Astrocyte (in vitro differentiated cells and primary cell): ENCODE measurements around the gene FGF1. TPM values are rescaled to one million over a fixed set of nuclear protein-coding genes. Genes with fewer than 3 reads are reported as not detected.

Experiments used
- DNase-seq: peaks from one replicate; pipeline ENCODE4 v3.0.0-alpha.2; 2010; ENCODE audit warnings: low read depth
- FAIRE-seq: peaks from 2 replicates; lab custom pipeline; 2011; peaks lifted over from hg19 to GRCh38; lab: Jason Lieb, UNC
- H2AFZ ChIP-seq: 2 replicates; pipeline ENCODE4 v1.6.0; 2012; ENCODE audit warnings: low read depth, low read length, inconsistent platforms
- H3K27ac ChIP-seq: 2 replicates; pipeline ENCODE4 v1.5.1; 2011; ENCODE audit warnings: low read depth, low read length, inconsistent platforms
- H3K27me3 ChIP-seq: 2 replicates; pipeline ENCODE4 v1.6.0; 2011; ENCODE audit warnings: low read length, inconsistent platforms; ENCODE audit not compliant: insufficient read depth
- H3K36me3 ChIP-seq: 2 replicates; pipeline ENCODE4 v1.5.1; 2011; ENCODE audit warnings: low read length, inconsistent platforms; ENCODE audit not compliant: insufficient read depth
- H3K4me1 ChIP-seq: 2 replicates; pipeline ENCODE4 v1.5.1; 2011; ENCODE audit warnings: low read length, inconsistent platforms; ENCODE audit not compliant: insufficient read depth
- H3K4me2 ChIP-seq: 2 replicates; pipeline ENCODE4 v1.6.0; 2012; ENCODE audit warnings: low read length, inconsistent platforms
- H3K4me3 ChIP-seq: 2 replicates; pipeline ENCODE4 v1.5.1; 2011; ENCODE audit warnings: low read depth, mild to moderate bottlenecking, low read length, inconsistent platforms; ENCODE audit not compliant: insufficient read depth
- H3K79me2 ChIP-seq: 2 replicates; pipeline ENCODE4 v1.6.0; 2012; ENCODE audit warnings: mild to moderate bottlenecking, low read length, inconsistent platforms; ENCODE audit not compliant: insufficient read depth
- H3K9ac ChIP-seq: 2 replicates; pipeline ENCODE4 v1.6.0; 2012; ENCODE audit warnings: mild to moderate bottlenecking, low read length, inconsistent platforms
- H3K9me3 ChIP-seq: 2 replicates; pipeline ENCODE4 v1.5.1; 2012; ENCODE audit warnings: low read depth, mild to moderate bottlenecking, low read length, inconsistent platforms; ENCODE audit not compliant: insufficient read depth
- H4K20me1 ChIP-seq: 2 replicates; pipeline ENCODE4 v1.6.0; 2012; ENCODE audit warnings: low read length, inconsistent platforms; ENCODE audit not compliant: insufficient read depth
- H3K27ac Mint-ChIP-seq: one replicate; pipeline ENCODE4 v1.8.0; 2021; ENCODE audit warnings: mild to moderate bottlenecking, mixed read lengths; ENCODE audit not compliant: unreplicated experiment
- H3K27me3 Mint-ChIP-seq: one replicate; pipeline ENCODE4 v1.8.0; 2021; ENCODE audit warnings: low read depth, mixed read lengths; ENCODE audit not compliant: unreplicated experiment
- H3K36me3 Mint-ChIP-seq: one replicate; pipeline ENCODE4 v1.8.0; 2021; ENCODE audit warnings: low read depth, mixed read lengths; ENCODE audit not compliant: unreplicated experiment
- H3K4me1 Mint-ChIP-seq: one replicate; pipeline ENCODE4 v1.8.0; 2021; ENCODE audit warnings: low read depth, mixed read lengths; ENCODE audit not compliant: unreplicated experiment
- H3K4me3 Mint-ChIP-seq: one replicate; pipeline ENCODE4 v1.8.0; 2021; ENCODE audit warnings: mild to moderate bottlenecking, moderate library complexity, mixed read lengths; ENCODE audit not compliant: unreplicated experiment
- H3K9me3 Mint-ChIP-seq: one replicate; pipeline ENCODE4 v1.8.0; 2021; ENCODE audit warnings: mild to moderate bottlenecking, mixed read lengths; ENCODE audit not compliant: unreplicated experiment
- CTCF ChIP-seq: IDR thresholded peaks from 2 replicates; pipeline ENCODE4 v1.5.1; 2011; ENCODE audit warnings: low read depth, mild to moderate bottlenecking, inconsistent platforms, low read length, moderate library complexity; ENCODE audit not compliant: insufficient read depth
- EZH2 ChIP-seq: IDR thresholded peaks from 2 replicates; pipeline ENCODE4 v1.6.1; 2012; ENCODE audit warnings: mild to moderate bottlenecking, low read length, inconsistent platforms; ENCODE audit not compliant: insufficient read depth
- total RNA-seq: library from RNA; stranded (reverse); gene quantifications from 2 replicates; pipeline ENCODE4 v1.2.1, GENCODE V29; 2021

Gene FGF1
- total RNA-seq, 1 donor from 2014 or later = 70.9 TPM

GRCh38 chr5:142552107-142552506 is 133.8 kb downstream of the FGF1 start:
- no peak overlapping the region for H3K27ac Mint-ChIP-seq
- no peaks in the 10 kb centered on the region for H3K79me2 ChIP-seq
- peak overlapping the region; percentile 74 for H3K4me3 Mint-ChIP-seq
- H3K27ac ChIP-seq = no peak overlapping the region
- H3K9me3 ChIP-seq = no peaks in the 10 kb centered on the region
- DNase-seq = no peak
- TF ChIP-seq EZH2 (no peak), CTCF (no peak)
- H3K27me3 ChIP-seq = no peaks in the 10 kb centered on the region
- peak overlapping the region; percentile 63 for H3K9ac ChIP-seq
- peaks cover 5% of the 10 kb centered on the region for H3K27me3 Mint-ChIP-seq
- H3K36me3 ChIP-seq = no peaks in the 10 kb centered on the region
- no peak overlapping the region for H3K4me3 ChIP-seq
- no peak overlapping the region for H2AFZ ChIP-seq
- H4K20me1 ChIP-seq = no peaks in the 10 kb centered on the region
- no peak for FAIRE-seq
- H3K4me1 Mint-ChIP-seq = peaks cover 9% of the 10 kb centered on the region
- H3K4me2 ChIP-seq = peak overlapping the region; percentile 82
- peaks cover 10% of the 10 kb centered on the region for H3K4me1 ChIP-seq
- no peaks in the 10 kb centered on the region for H3K36me3 Mint-ChIP-seq
- no peaks in the 10 kb centered on the region for H3K9me3 Mint-ChIP-seq

- no peaks in the 10 kb centered on the region for H3K36me3 ChIP-seq
- no peaks in the 10 kb centered on the region for H3K79me2 ChIP-seq
- peak overlapping the region; percentile 77 for H2AFZ ChIP-seq
- Mint-ChIP-seq H3K27me3 (peaks cover 5% of the 10 kb centered on the region), H3K4me3 (peak overlapping the region; percentile 74), H3K27ac (no peak overlapping the region), H3K36me3 (no peaks in the 10 kb centered on the region), H3K9me3 (no peaks in the 10 kb centered on the region), H3K4me1 (peaks cover 9% of the 10 kb centered on the region)
- peaks cover 10% of the 10 kb centered on the region for H3K4me1 ChIP-seq
- H3K9me3 ChIP-seq = no peaks in the 10 kb centered on the region
- peak overlapping the region; percentile 63 for H3K9ac ChIP-seq
- no peak for FAIRE-seq
- no peak for TF ChIP-seq EZH2
- TF ChIP-seq CTCF = no peak
- no peaks in the 10 kb centered on the region for H3K27me3 ChIP-seq
- peak overlapping the region; percentile 37 for H3K4me3 ChIP-seq
- no peak for DNase-seq
- H3K4me2 ChIP-seq = peak overlapping the region; percentile 82
- H4K20me1 ChIP-seq = no peaks in the 10 kb centered on the region
- no peak overlapping the region for H3K27ac ChIP-seq
These were observed 134.4 kb downstream of the FGF1 start for GRCh38 chr5:142551338-142552067.

GRCh38 chr5:142550471-142550870 is 135.4 kb downstream of the FGF1 start:
- Histone ChIP-seq H3K9ac (no peak overlapping the region), H3K27ac (no peak overlapping the region), H2AFZ (no peak overlapping the region), H3K4me3 (no peak overlapping the region), H3K79me2 (no peaks in the 10 kb centered on the region), H3K9me3 (no peaks in the 10 kb centered on the region), H3K27me3 (no peaks in the 10 kb centered on the region), H3K4me2 (no peak overlapping the region), H3K4me1 (peaks cover 14% of the 10 kb centered on the region), H4K20me1 (no peaks in the 10 kb centered on the region), H3K36me3 (no peaks in the 10 kb centered on the region)
- TF ChIP-seq CTCF (no peak), EZH2 (no peak)
- Mint-ChIP-seq H3K4me1 (peaks cover 13% of the 10 kb centered on the region), H3K36me3 (no peaks in the 10 kb centered on the region), H3K9me3 (no peaks in the 10 kb centered on the region), H3K27me3 (peaks cover 5% of the 10 kb centered on the region), H3K27ac (no peak overlapping the region), H3K4me3 (no peak overlapping the region)
- no peak for FAIRE-seq
- DNase-seq = no peak
